NCI-H2107 treated with DMSO at 0.1 percent for 48 hours (cell line): ENCODE measurements around the gene HSD17B14.
"Not testable (repeated sequence)": the region's sequence is repeated elsewhere in the genome, so short reads cannot be mapped to it uniquely, and the experiment has no call there.

ENCODE experiments used
- DNase-seq: peaks from one replicate; lab custom pipeline; 2025; ENCODE audit not compliant: unreplicated experiment; lab: John Stamatoyannopoulos, UW

The HSD17B14 gene

GRCh38 chr19:48799358-48800300, 36.7 kb downstream of the HSD17B14 start:
- no peak for DNase-seq

- no peak for DNase-seq
These were observed 37.4 kb downstream of the HSD17B14 start for GRCh38 chr19:48798937-48799336.

GRCh38 chr19:48797103-48797502, 39.2 kb downstream of the HSD17B14 start:
- no peak for DNase-seq

DNA sequence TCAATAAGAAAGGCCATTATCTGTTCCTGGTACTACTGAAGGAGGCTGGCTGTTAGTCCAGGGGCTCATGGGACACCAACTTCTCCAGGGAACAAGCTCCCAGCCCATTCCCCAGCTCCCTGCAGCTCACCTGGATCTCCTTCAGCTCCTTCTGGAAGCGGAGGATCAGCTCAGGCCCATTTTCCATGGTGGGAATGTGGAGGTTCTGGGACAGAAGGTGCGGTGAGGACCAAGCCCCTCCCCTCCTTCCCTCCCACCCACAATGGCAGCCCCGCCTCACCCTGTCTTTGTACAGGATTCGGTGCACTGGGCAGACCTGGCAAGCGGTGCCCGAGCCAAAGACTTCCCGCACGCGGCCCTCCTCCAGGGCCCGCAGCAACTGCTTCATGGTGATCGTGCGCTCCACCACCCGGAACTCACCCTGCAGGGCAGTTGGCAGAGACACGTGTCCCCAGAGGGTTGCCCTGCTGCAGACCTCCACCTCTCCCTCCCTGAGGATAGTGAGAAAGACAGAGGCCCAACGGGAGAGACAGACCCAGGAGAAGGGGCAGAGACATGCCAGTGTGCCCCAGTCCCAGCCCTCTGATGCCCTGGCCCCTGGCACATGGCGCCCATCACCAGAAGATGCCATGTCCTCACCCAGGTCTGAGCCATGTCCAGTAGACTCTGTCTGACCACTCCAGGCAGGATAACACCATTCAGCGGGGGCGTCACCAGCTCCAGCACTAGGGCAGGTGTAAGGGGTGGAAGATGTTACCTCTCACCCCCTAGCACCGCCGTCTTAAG, 39.8 kb downstream of the HSD17B14 start:
- no peak for DNase-seq

- no peak for DNase-seq
These were observed 40.6 kb downstream of the HSD17B14 start for GRCh38 chr19:48795685-48796070.

DNA sequence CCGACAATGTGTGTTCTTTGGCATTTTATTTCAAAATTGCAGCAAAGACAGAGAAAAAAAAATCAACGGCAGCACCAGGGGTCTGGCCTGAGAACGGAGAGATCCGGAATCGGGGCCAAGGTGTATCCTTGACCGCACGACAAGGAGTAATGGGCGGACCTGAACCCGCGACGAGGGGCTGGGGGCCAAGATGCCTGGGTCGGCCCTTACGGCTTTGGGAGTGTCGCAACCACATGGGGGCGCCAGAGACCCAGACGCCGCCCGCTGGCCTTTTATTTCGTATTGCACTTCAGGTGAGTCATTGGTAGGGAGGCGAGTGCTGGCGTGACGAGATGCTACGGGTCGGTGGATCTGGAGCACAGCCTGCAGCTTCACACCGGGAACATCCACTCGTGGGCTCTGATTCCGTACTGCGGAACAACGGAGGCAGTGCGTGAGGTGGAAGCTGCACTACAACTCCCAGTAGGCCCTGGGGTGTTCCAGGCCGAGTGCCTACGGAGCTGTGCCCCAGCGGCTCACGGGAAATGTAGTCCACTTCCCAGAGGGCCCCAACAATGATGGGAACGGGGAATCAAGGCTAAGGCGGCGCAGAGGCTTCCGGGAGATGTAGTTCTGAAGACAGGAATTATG, 41.1 kb downstream of the HSD17B14 start:
- peak; percentile 62 for DNase-seq

DNA sequence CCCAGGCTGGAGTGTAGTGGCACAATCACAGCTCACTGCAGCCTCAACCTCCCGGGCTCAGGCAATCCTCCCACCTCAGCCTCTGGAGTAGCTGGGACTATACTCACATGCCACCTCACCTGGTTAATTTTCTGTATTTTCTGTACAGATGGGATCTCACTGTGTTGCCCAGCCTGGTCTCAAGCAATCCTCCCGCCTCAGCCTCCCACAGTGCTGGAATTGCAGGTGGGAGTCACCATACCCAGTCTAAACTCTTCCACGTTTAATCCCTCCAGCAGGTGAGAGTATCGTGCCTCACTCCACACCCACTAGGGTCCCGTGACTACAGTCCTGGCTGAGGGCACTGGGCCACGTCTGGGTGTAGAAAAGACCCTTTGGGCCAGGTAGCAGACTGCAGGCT, 42.0 kb downstream of the HSD17B14 start:
- no peak for DNase-seq

- no peak for DNase-seq
These were observed 43.0 kb downstream of the HSD17B14 start for GRCh38 chr19:48793271-48793670.

GRCh38 chr19:48787331-48787730, 49.0 kb downstream of the HSD17B14 start:
- not testable (repeated sequence) for DNase-seq

GRCh38 chr19:48786422-48786821, 49.9 kb downstream of the HSD17B14 start:
- DNase-seq = not testable (repeated sequence)

DNA sequence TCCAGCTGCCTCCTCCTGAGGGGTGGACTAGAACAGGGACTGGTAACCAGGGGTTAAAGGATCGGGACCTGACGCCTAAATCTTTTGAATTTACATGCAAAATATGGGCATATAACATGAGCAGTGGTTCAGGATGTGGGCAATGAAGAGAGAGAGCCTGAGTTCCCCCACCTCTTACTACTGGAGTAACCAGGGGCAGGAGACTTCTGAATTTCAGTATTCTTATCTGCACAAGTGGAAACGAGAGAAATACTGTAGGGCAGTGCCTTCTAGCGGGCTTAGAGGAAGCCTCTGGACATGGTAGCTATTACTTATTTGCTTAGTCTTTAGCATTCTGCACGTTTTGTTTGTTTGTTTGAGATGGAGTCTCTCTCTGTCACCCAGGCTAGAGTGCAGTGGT, 51.8 kb downstream of the HSD17B14 start:
- DNase-seq = peak; percentile 26

DNA sequence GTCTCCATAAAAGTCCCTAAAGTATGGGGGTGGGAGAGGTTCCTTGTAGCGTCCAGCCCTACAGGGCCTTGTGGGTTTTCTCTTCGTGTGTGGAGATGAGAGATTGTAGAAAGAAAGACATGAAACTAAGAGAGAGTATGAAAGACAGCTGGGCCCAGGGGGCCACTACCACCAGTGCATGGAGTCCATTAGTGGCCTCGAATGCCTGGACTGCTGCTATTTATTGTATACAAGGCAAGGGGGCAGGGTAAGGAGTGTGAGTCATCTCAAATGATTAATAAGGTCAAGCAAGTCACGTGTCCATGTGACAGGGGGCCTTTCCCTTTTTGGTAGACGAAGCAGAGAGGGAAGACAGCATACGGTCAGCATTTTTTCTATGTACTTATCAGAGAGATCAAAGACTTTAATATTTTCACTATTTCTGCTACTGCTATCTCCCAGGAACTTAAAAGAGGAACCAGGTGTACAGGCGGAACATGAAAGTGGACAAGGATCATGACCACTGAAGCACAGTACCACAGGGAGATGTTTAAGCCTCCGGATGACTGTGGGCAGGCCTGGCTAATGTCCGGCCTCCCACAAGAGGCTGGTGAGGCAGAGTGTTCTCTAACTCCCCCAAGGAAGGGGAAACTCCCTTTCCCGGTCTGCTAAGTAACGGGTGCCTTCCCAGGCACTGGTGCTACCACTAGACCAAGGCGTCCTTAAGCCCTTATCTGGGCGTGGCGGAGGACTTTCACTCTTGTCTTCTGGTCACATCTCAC, 55.5 kb downstream of the HSD17B14 start:
- no peak for DNase-seq

- no peak for DNase-seq
These were observed 56.7 kb downstream of the HSD17B14 start for GRCh38 chr19:48779636-48780035.

DNA sequence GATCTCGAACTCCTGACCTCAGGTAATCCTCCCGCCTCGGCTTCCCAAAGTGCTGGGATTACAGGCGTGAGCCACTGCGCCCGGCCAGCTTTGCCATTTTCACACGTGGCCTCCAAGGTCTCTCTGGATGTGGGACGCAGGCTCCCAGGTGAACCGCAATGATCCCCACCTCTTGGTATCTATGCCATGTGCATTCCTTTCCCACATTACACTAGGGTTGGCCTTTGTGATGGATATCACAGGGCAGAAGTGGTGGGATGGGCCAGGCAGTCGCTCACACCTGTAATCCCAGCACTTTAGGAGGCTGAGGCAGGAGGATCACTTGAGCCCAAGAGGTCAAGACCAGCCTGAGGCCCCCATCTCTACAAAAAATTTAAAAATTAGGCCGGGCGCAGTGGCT, 58.6 kb downstream of the HSD17B14 start:
- DNase-seq = no peak

DNA sequence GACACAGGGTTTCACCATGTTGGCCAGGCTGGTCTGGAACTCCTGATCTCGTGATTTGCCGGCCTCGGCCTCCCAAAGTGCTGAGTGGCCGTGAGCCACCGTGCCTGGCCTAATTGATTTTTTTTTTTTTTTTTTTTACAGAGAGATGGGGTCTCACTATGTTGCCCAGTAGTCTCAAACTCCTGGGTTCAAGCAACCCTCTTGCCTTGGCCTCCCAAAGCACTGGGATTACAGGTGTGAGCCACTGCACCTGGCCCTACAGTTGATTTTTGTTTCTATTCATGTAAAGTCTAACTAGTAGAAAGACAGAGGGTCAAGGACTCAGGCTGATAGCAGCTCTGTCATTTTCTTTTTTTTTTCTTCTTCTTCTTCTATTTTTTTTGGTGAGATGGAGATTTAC, 59.2 kb downstream of the HSD17B14 start:
- DNase-seq = no peak

GRCh38 chr19:48772503-48772953, 63.8 kb downstream of the HSD17B14 start:
- no peak for DNase-seq

DNA sequence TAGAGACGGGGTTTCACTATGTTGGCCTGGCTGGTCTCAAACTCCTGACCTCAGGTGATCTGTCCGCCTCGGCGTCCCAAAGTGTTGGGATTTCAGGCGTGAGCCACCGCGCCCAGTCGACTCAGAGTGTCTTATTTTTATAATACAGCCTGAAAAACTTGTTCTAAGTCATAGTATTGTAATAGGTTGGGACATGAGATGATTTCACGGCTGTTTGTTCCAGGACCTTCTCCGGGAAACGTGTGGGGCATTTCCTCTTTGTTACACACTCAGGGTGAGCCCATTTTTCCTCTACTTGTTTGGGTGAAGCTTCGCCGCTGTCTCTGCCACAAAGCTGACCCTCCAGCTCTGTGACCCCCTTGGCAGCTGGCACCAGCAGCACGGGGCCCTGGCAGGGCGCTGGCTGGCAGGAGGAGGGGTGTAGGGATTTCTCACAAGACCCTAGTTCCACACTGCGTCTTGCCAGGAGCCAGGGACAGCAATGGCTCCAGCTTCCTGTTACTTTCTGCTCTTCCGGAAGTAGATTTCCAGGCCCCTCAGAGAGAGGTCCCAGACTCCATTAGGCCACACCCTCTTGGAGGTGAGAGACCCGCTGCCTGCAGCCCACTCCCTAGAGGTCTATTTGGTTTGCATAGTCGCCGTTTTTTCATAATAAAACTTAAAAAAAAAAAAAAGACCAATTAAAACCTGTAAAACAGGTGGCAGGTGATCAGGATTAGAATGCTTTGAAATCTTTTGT, 65.4 kb downstream of the HSD17B14 start:
- no peak for DNase-seq

DNA sequence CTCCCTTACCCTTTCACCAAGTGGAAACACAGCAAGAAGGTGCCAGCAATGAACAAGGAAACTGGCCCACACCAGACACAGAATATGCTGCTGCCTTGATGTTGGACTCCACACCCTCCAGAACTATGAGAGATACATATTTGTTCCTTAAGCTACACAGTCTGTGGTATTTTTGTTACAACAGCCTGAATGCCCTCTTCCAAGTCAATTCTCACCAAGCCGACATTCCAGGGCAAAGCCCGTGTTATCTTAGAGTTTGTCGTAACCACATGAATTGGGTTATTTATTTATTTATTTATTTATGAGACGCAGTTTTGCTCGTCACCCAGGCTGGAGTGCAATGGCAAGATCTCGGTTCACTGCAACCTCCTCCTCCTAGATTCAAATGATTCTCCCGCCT, 66.0 kb downstream of the HSD17B14 start:
- no peak for DNase-seq

- DNase-seq = peak; percentile 53
These were observed 67.1 kb downstream of the HSD17B14 start for GRCh38 chr19:48768994-48769713.
